Lower leg skin (tissue), 3 donors: Measurements from ENCODE around the gene RNF13.

Experiments
- POLR2A ChIP-seq, 2 donors: fragments of 450-650 bp; IDR thresholded peaks; one replicate each; pipeline ENCODE4 v1.6.1; 2016 to 2017; ENCODE audit warnings: antibody characterized with exemption in 2 of 2, mild to moderate bottlenecking in 1 of 2, moderate library complexity in 1 of 2
- TF ChIP-seq, protein P1 (sequence below), 3 donors: fragments of 450-650 bp; IDR thresholded peaks; one replicate each; pipeline ENCODE4 v1.5.1; 2016; ENCODE audit warnings: antibody characterized with exemption in 3 of 3, mild to moderate bottlenecking in 3 of 3, moderate library complexity in 2 of 3

DNA sequence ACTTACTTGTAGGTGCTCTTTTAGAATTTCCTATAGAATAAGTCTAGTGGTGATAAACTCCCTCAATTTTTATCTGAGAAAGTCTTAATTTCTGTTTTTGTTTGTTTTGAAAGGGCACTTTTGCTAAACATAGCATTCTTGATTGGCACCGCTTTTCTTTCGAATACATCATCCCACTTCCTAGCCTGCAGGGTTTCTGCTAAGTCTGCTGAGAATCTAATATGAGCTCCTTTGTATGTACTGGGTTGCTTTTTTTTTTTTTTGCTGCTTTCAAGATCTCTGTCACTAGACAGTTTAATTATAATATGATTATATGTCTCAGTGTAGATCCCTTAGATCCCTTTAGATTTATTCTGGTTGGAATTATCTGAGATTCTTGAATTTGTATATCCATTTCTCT lies 136.2 kb downstream of the RNF13 start:
- TF ChIP-seq POLR2A (IDR thresholded peaks at IDR 0.05), result no peak
- TF ChIP-seq, protein P1, sequence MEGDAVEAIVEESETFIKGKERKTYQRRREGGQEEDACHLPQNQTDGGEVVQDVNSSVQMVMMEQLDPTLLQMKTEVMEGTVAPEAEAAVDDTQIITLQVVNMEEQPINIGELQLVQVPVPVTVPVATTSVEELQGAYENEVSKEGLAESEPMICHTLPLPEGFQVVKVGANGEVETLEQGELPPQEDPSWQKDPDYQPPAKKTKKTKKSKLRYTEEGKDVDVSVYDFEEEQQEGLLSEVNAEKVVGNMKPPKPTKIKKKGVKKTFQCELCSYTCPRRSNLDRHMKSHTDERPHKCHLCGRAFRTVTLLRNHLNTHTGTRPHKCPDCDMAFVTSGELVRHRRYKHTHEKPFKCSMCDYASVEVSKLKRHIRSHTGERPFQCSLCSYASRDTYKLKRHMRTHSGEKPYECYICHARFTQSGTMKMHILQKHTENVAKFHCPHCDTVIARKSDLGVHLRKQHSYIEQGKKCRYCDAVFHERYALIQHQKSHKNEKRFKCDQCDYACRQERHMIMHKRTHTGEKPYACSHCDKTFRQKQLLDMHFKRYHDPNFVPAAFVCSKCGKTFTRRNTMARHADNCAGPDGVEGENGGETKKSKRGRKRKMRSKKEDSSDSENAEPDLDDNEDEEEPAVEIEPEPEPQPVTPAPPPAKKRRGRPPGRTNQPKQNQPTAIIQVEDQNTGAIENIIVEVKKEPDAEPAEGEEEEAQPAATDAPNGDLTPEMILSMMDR (IDR thresholded peaks at IDR 0.05), result no peak
